NCI-H748 treated with DMSO at 0.1 percent for 48 hours (cell line): ENCODE measurements around the gene SLC4A1.
A peak's percentile ranks its signal among the peaks of the same experiment; 100 is the strongest.

ENCODE experiments used
- DNase-seq: peaks from one replicate; lab custom pipeline; 2025; lab: John Stamatoyannopoulos, UW

Gene SLC4A1

GRCh38 chr17:44267818-44268490, at the start of gene SLC4A1:
Gene SLC4A1 (minus strand): TSS chr17:44268135. CDS start chr17:44262866, 5,269 bp downstream.
- DNase-seq: no peak

GRCh38 chr17:44317545-44317944, 49.6 kb upstream of the SLC4A1 start:
- no peak for DNase-seq

- DNase-seq: no peak
These were observed 48.1 kb upstream of the SLC4A1 start for GRCh38 chr17:44315760-44316731.

- DNase-seq: peak; percentile 15
These were observed 47.1 kb upstream of the SLC4A1 start for GRCh38 chr17:44314869-44315661.

GRCh38 chr17:44314524-44314868, 46.6 kb upstream of the SLC4A1 start:
- DNase-seq: no peak

- no peak for DNase-seq
These were observed 46.1 kb upstream of the SLC4A1 start for GRCh38 chr17:44314031-44314430.

- no peak for DNase-seq
These were observed 44.6 kb upstream of the SLC4A1 start for GRCh38 chr17:44312396-44313104.

GRCh38 chr17:44311562-44312181, 43.7 kb upstream of the SLC4A1 start:
- DNase-seq: no peak

- DNase-seq: no peak
These were observed 42.9 kb upstream of the SLC4A1 start for GRCh38 chr17:44310609-44311376.

- DNase-seq: no peak
These were observed 42.3 kb upstream of the SLC4A1 start for GRCh38 chr17:44310188-44310587.

- no peak for DNase-seq
These were observed 41.5 kb upstream of the SLC4A1 start for GRCh38 chr17:44309472-44309871.

- DNase-seq: peak; percentile 27
These were observed 40.9 kb upstream of the SLC4A1 start for GRCh38 chr17:44308865-44309264.

GRCh38 chr17:44308320-44308818, 40.4 kb upstream of the SLC4A1 start, which contains the start of gene RUNDC3A:
Gene RUNDC3A (plus strand): TSS chr17:44308601. CDS start chr17:44308833, 232 bp downstream.
- peak; percentile 60 for DNase-seq

- peak; percentile 21 for DNase-seq
These were observed 39.7 kb upstream of the SLC4A1 start for GRCh38 chr17:44307387-44308186.

GRCh38 chr17:44304651-44305050, 36.7 kb upstream of the SLC4A1 start:
- no peak for DNase-seq

GRCh38 chr17:44297975-44298374, 30.0 kb upstream of the SLC4A1 start:
- DNase-seq: no peak

GRCh38 chr17:44293509-44294226, 25.7 kb upstream of the SLC4A1 start:
- DNase-seq: no peak

GRCh38 chr17:44287651-44288050, 19.7 kb upstream of the SLC4A1 start:
- no peak for DNase-seq

- DNase-seq: no peak
These were observed 16.1 kb upstream of the SLC4A1 start for GRCh38 chr17:44284024-44284400.
